ENCODE measurements around the gene VWA2.

DNA sequence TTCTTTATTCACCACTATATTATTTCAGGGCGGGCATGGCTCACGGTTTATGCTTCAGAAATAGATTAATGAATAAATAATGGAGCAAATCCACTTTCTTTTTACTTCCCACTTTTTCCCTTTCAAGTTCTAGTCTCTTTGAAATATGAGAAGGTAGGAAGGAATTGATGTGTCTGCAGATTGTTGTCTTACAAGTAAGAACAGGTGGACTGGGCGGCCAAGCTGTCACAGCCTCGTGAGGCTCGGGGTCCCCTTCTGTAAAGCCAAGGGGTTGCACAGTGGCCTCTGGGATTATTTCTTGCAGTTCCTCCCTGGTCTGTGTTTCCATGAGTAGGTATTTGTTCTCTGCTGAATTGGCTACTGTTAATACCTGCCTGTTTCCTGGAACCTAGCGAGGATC lies 11.2 kb downstream of the VWA2 start:
- TF ChIP-seq, protein P1, sequence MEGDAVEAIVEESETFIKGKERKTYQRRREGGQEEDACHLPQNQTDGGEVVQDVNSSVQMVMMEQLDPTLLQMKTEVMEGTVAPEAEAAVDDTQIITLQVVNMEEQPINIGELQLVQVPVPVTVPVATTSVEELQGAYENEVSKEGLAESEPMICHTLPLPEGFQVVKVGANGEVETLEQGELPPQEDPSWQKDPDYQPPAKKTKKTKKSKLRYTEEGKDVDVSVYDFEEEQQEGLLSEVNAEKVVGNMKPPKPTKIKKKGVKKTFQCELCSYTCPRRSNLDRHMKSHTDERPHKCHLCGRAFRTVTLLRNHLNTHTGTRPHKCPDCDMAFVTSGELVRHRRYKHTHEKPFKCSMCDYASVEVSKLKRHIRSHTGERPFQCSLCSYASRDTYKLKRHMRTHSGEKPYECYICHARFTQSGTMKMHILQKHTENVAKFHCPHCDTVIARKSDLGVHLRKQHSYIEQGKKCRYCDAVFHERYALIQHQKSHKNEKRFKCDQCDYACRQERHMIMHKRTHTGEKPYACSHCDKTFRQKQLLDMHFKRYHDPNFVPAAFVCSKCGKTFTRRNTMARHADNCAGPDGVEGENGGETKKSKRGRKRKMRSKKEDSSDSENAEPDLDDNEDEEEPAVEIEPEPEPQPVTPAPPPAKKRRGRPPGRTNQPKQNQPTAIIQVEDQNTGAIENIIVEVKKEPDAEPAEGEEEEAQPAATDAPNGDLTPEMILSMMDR (IDR thresholded peaks at IDR 0.05), result no peak
- TF ChIP-seq POLR2A (IDR thresholded peaks at IDR 0.05), result no peak

Measured in Peyer's patch (tissue), 4 donors.